Stimulated activated CD4-positive, alpha-beta T cell treated with anti-CD3 and anti-CD28 coated beads, Interleukin-4, amount 100 ng/mL, for 4 hours (primary cell): ENCODE results near the gene GZMA.

Experiments
- DNase-seq, 2 experiments: peaks; one replicate each; pipeline ENCODE4 v3.0.0-alpha.2; 2020

GZMA gene

GRCh38 chr5:55113327-55113726 lies 10.9 kb downstream of the GZMA start:
- no peak for DNase-seq

DNA sequence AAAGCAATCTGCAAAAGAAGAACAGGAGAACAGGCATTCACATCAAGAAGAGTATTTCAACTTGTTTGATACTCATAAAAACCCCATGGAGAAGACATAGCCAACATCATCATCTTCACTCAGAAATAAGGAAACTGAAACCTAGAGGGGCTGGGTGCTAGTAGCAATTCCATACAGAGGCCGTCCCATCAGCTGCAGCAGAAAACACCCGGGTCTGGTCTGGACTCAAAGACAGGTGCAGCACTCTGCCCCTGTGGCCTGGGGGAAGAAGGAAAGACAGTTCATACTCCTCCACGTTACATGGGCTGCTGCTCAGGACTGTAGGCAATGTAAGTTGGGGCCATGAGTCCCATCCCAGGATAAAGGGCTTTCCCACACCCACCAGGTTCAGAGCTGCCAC lies 11.6 kb downstream of the GZMA start:
- no peak for DNase-seq

GRCh38 chr5:55123365-55123764 lies 20.9 kb downstream of the GZMA start:
- DNase-seq = no peak

GRCh38 chr5:55134053-55134722 lies 31.7 kb downstream of the GZMA start:
- DNase-seq = no peak

DNA sequence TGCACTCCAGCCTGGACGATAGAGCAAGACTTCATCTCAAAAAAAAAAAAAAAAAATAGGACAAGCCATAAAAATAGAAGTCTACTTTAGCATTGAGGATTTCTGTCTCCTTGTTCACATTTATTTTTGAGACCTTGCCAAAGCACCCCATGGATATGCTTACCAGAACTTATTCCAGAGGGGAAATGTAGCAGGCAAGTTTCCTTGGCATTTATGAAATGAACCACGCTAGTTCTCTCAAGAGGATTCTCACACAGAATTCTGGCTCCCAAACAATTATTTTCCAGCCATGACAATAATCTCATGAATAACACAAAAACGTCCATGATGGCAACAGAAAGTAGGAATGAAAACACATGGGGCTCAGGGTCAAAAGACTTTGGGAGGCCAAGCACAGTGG lies 34.1 kb downstream of the GZMA start:
- DNase-seq = no peak

GRCh38 chr5:55140908-55141665 lies 38.6 kb downstream of the GZMA start:
- no peak for DNase-seq

DNA sequence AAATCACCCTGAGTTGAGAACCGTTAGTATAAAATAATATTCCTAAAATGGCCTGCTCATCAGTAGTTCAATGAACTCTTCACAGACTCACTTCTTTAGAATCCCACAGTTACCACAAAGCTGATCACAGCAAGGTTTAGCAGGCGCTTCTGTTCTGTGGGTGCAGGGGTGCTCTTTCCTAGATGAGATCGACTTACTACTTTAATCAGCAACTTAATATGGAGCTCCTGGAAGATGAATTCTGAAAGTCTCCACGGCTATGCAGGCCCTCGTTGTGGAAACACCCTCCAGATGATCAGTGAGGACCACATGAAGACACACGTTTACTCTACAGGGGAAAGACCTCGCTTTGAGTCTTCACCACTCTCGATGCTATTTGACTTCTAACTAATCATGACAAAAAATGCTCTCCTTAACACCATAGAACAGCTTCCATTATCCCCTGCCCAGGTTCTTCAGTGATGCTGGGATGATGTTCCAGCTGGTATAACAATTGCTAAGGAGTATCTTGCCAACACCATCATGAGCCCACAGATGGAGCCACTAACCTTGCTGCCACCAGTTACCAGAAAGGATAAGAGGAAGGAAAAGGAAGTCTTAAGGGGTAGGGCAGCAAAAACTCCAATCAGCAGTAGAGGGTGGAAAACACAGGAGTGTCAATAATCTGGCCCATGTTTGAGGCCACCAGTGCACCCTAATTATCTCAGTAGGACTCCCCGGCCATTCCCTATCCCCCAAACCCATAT lies 39.7 kb downstream of the GZMA start:
- no peak for DNase-seq

DNA sequence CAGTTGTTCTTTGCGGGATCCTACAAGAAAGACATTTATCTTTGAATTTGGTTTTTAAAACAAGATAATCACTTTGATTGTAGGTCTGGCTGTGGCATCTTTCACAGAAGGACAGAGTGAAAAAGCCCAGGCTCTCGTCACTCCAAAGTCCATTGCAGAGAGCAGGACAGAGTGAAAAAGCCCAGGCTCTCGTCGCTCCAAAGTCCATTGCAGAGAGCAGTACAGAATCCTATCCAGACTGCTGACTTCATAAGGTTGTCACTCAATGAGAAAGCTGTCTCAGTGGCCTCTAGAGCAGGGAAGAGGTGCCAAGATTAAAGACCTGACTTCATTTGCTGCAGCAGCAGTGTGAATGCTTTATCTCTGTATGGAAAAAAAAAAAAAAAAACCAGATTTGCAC lies 41.2 kb downstream of the GZMA start:
- DNase-seq = no peak

- no peak for DNase-seq
Measured at GRCh38 chr5:55146080-55146479, 43.6 kb downstream of the GZMA start.

GRCh38 chr5:55146543-55147151 lies 44.2 kb downstream of the GZMA start:
- DNase-seq = peak; percentile 70 to 79

DNA sequence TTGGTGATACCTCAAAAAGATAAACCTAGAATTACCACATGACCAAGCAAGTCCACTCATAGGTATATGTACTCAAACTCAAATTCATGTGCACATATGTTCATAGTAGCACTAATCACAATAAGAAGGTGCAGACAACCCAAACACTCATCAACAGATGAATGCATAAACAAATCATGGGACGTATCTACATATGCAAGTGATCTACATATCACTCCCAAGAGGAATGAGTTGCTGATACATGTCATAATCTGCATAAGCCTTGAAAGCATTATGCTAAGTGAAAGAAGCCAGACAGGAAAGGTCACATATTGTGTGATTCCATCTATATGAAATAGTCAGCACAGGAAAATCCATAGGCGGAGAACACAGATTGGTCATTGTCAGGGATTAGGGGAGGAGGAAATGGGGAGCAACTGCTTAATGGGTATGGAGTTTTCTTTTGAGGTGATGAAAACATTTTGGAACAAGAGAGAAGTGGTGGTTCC lies 46.9 kb downstream of the GZMA start:
- no peak for DNase-seq

- DNase-seq = no peak
Measured at GRCh38 chr5:55151923-55152842, 49.7 kb downstream of the GZMA start.

GRCh38 chr5:55154873-55155272 lies 52.4 kb downstream of the GZMA start:
- no peak for DNase-seq
